ENCODE data around the gene CLRN3. TPM values are rescaled to one million over a fixed set of nuclear protein-coding genes. Genes with fewer than 3 reads are reported as not detected.

CLRN3 gene
- total and polyA plus RNA-seq, 9 donors, result 0.24 TPM; not detected in 8

DNA sequence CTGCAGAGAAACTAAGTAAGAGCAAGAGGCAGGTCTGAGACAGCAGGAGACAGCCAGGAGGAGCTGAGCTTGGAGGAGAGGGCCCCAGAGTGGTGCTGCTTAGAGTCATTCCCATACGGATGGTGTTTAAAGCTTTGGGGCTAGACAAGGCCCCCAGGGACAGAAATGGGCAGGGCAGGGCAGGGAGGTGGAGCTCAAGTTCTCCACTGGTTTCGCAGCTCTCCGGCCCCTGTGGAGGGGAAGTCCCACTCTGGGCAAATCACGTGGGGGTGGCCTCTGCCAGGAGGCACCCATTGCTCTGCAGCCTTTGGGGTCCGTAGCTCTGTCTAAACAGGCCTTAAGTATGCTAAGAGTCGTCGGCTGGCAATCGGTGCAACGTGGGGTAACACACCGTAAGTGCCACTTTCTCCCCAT, 13.1 kb upstream of the CLRN3 start:
- H3K9me3 ChIP-seq, result no peaks in the 10 kb centered on the region
- H3K27ac ChIP-seq, result no peak overlapping the region
- 84 to 91% (median 88%) methylated on average over 10 of the region's 10 CpGs for whole genome bisulfite sequencing, 3 donors
- H3K4me1 ChIP-seq (ENCODE audit: insufficient read depth), result peaks cover 3% of the 10 kb centered on the region
- no peak overlapping the region for H3K4me3 ChIP-seq
- intact Hi-C loops (cut with DNase I), result loop anchor here in 2 of 4 donors (5.0 to 10.0 kb wide), 2 partner anchors 106 to 169 kb away; no protein-coding TSS in a partner anchor
- TF ChIP-seq POLR2A (IDR thresholded peaks at IDR 0.05) (no peak), EP300 (IDR thresholded peaks at IDR 0.05) (no peak)
- TF ChIP-seq, protein P1, sequence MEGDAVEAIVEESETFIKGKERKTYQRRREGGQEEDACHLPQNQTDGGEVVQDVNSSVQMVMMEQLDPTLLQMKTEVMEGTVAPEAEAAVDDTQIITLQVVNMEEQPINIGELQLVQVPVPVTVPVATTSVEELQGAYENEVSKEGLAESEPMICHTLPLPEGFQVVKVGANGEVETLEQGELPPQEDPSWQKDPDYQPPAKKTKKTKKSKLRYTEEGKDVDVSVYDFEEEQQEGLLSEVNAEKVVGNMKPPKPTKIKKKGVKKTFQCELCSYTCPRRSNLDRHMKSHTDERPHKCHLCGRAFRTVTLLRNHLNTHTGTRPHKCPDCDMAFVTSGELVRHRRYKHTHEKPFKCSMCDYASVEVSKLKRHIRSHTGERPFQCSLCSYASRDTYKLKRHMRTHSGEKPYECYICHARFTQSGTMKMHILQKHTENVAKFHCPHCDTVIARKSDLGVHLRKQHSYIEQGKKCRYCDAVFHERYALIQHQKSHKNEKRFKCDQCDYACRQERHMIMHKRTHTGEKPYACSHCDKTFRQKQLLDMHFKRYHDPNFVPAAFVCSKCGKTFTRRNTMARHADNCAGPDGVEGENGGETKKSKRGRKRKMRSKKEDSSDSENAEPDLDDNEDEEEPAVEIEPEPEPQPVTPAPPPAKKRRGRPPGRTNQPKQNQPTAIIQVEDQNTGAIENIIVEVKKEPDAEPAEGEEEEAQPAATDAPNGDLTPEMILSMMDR (IDR thresholded peaks at IDR 0.05), result no peak
- H3K27me3 ChIP-seq, result no peaks in the 10 kb centered on the region
- no peak for DNase-seq
- H3K36me3 ChIP-seq, result no peaks in the 10 kb centered on the region

DNA sequence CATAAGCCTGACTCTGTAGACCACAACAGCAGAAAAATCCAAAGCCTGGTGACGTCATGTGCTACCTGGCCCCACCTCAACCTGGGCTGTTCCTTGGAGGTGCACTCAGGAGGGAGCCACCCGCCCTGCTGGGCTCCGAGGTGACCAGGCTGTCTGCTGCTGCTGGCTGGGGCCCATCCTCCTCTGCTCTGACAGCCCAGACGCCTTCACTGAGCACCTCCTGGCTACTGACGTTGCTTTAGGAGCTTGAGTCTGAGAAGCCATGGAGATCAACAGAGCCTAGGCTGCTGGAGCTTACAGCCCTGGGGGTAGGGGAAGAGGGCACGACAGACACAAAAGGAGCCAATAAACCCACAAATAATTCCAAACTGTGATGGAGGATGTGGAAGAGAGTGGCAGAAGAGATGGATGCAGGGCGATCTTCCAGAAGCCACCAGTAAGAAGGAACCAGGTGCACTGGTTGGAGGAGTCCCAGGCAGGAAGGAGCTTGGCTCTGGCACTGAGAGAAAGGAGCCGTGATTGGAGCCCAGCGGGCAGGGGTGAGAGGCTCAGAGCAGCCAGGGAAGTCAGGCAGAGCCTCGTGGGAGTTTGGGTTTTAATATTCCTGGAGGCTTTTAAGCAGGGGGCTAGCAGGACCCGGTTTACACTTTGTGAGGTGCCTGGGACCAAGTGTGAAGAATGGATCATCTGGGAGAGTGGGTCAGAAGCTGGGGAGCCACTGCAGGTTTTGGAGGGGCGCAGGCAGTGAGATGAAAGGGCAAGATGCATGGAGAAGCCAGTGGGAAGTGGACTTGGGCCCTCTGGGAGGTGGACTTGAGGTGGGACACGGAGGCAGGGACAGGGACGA, 12.5 kb upstream of the CLRN3 start:
- Histone ChIP-seq H3K27ac (no peak overlapping the region), H3K36me3 (no peaks in the 10 kb centered on the region), H3K4me3 (no peak overlapping the region), H3K27me3 (no peaks in the 10 kb centered on the region), H3K9me3 (no peaks in the 10 kb centered on the region), H3K4me1 (ENCODE audit: insufficient read depth) (peaks cover 3% of the 10 kb centered on the region)
- WGBS, 3 donors, result 77 to 83% (median 79%) methylated on average over 14 of the region's 14 CpGs
- DNase-seq, result no peak
- TF ChIP-seq POLR2A (IDR thresholded peaks at IDR 0.05) (no peak), EP300 (IDR thresholded peaks at IDR 0.05) (no peak)
- TF ChIP-seq, protein P1 (IDR thresholded peaks at IDR 0.05), result no peak
- intact Hi-C loops (cut with DNase I), result loop anchor here in 2 of 4 donors (5.0 to 10.0 kb wide), 2 partner anchors 107 to 170 kb away; no protein-coding TSS in a partner anchor

DNA sequence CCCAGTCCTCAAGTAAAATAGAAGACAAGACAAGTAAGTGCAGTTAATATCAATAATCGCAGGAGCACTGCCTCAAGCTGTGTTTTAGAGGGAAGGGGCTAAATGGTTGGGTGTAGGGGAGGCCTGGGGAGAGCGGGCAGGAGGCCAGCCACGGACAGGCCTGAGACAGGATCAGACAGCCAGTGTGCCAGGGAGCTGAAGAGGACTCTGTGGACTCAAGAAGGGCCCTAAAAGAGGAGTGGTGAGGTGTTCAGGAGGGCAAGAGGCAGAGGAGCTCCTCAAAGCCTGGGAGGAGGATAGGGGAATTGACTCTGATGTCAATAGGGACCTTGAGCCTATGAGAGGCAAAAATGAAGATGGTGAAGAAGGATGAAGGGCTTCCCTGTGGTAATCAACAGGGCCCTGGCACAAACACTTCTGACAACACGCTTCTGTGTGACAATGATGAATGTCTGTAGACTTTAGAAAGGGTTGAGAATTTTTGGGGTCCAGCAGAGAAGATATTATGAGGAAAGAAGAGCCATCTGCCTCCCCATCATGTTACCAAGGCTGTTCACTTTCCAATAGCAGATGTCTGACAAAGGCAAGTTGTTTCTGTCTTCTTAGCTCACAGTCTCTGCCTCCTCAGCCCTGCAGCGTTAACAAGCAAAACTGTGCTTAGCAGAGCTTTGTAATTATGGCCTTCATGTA, 11.7 kb upstream of the CLRN3 start:
- 82 to 90% (median 87%) methylated on average over 5 of the region's 5 CpGs for WGBS, 3 donors
- H3K4me1 ChIP-seq (ENCODE audit: insufficient read depth), result peaks cover 3% of the 10 kb centered on the region
- no peak overlapping the region for H3K4me3 ChIP-seq
- H3K36me3 ChIP-seq, result no peaks in the 10 kb centered on the region
- no peak overlapping the region for H3K27ac ChIP-seq
- H3K9me3 ChIP-seq, result no peaks in the 10 kb centered on the region
- TF ChIP-seq, protein P1 (IDR thresholded peaks at IDR 0.05), result no peak
- TF ChIP-seq EP300 (IDR thresholded peaks at IDR 0.05) (no peak), POLR2A (IDR thresholded peaks at IDR 0.05) (no peak)
- DNase-seq, result no peak
- no peaks in the 10 kb centered on the region for H3K27me3 ChIP-seq
- intact Hi-C loops (cut with DNase I), result loop anchor here in 1 of 4 donors (10.0 kb wide), 1 partner anchor 170 kb away; no protein-coding TSS in a partner anchor

DNA sequence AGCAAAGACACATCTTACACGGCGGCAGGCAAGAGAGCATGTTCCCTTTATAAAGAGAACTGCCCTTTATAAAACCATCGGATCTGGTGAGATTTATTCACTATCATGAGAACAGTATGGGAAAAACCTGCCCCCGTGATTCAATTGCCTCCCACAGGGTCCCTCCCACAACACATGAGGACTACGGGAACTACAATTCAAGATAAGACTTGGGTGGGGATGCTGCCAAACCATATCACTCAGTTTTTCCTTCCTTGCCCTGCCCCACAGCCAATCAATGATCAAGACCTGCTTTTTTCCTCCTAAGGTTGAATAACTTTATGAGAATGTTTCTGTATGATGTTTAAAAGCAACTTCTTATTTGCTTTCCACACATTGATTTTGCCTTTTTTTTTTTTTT, 11.0 kb upstream of the CLRN3 start:
- no peaks in the 10 kb centered on the region for H3K27me3 ChIP-seq
- no peaks in the 10 kb centered on the region for H3K9me3 ChIP-seq
- intact Hi-C loops (cut with DNase I), result loop anchor here in 1 of 4 donors (10.0 kb wide), 1 partner anchor 171 kb away; no protein-coding TSS in a partner anchor
- H3K36me3 ChIP-seq, result no peaks in the 10 kb centered on the region
- no peak overlapping the region for H3K4me3 ChIP-seq
- H3K27ac ChIP-seq, result no peak overlapping the region
- WGBS, 3 donors, result 68 to 70% (median 69%) methylated on average over 5 of the region's 5 CpGs
- no peak for TF ChIP-seq EP300 (IDR thresholded peaks at IDR 0.05)
- TF ChIP-seq, protein P1 (IDR thresholded peaks at IDR 0.05), result no peak
- TF ChIP-seq POLR2A (IDR thresholded peaks at IDR 0.05), result no peak
- H3K4me1 ChIP-seq (ENCODE audit: insufficient read depth), result peaks cover 3% of the 10 kb centered on the region
- no peak for DNase-seq

Data from ovary (tissue), 9 donors.